GM19397 (cell line): ENCODE results near the gene CSNK2A1.
"Not testable (repeated sequence)": the region's sequence is repeated elsewhere in the genome, so short reads cannot be mapped to it uniquely, and the experiment has no call there.

Experiments
- ATAC-seq: cut with Tn5 transposase; IDR thresholded peaks from one replicate; pipeline ENCODE4 v1.9.1; 2021; ENCODE audit warnings: mild to moderate bottlenecking, moderate library complexity; ENCODE audit not compliant: unreplicated experiment

CSNK2A1 gene

GRCh38 chr20:496126-496696 is 47.4 kb downstream of the CSNK2A1 start:
- no peak for ATAC-seq

- no peak for ATAC-seq
Measured at GRCh38 chr20:492159-492558, 51.4 kb downstream of the CSNK2A1 start.

- ATAC-seq: no peak
Measured at GRCh38 chr20:487655-488054, 55.9 kb downstream of the CSNK2A1 start.

- ATAC-seq: no peak
Measured at GRCh38 chr20:483815-484644, 59.6 kb downstream of the CSNK2A1 start.

- no peak for ATAC-seq
Measured at GRCh38 chr20:481167-481566, 62.4 kb downstream of the CSNK2A1 start.

- ATAC-seq: no peak
Measured at GRCh38 chr20:480044-480443, 63.5 kb downstream of the CSNK2A1 start.

GRCh38 chr20:479487-479886 is 64.1 kb downstream of the CSNK2A1 start:
- no peak for ATAC-seq

- ATAC-seq: no peak
Measured at GRCh38 chr20:478949-479429, 64.6 kb downstream of the CSNK2A1 start.

- ATAC-seq: no peak
Measured at GRCh38 chr20:478010-478948, 65.3 kb downstream of the CSNK2A1 start.

- not testable (repeated sequence) for ATAC-seq
Measured at GRCh38 chr20:476561-477249, 66.9 kb downstream of the CSNK2A1 start.

- ATAC-seq: no peak
Measured at GRCh38 chr20:475463-476357, 67.9 kb downstream of the CSNK2A1 start.

- ATAC-seq: no peak
Measured at GRCh38 chr20:474581-474980, 69.0 kb downstream of the CSNK2A1 start.

- ATAC-seq: no peak
Measured at GRCh38 chr20:472889-473292, 70.7 kb downstream of the CSNK2A1 start.

- no peak for ATAC-seq
Measured at GRCh38 chr20:472137-472846, 71.3 kb downstream of the CSNK2A1 start.

GRCh38 chr20:469746-470490 is 73.7 kb downstream of the CSNK2A1 start:
- ATAC-seq: no peak

GRCh38 chr20:467755-468154 is 75.8 kb downstream of the CSNK2A1 start:
- no peak for ATAC-seq

- peak; percentile 90 for ATAC-seq
Measured at GRCh38 chr20:462199-462991, 81.2 kb downstream of the CSNK2A1 start, which contains the start of gene TBC1D20. Gene TBC1D20, minus strand, starts transcription at chr20:462533. Its CDS starts 128 bp downstream, at chr20:462405.
